PC-9 (cell line): ENCODE data around the gene RASSF9. TPM values are rescaled to one million over a fixed set of nuclear protein-coding genes. Genes with fewer than 3 reads are reported as not detected.

Experiments
- BruUV-seq: library from RNA; stranded (reverse); fragments of 400-500 nt; replicated peaks from 2 replicates; lab custom pipeline; 2021; lab: Mats Ljungman, UMichigan
- CTCF ChIA-PET: fragments of 300-600 bp; sonication (Branson Sonifier 250); formaldehyde crosslinking; loops from one replicate; lab custom pipeline; 2022; ENCODE audit warnings: antibody characterized with exemption; lab: Charles Lee
- POLR2A ChIA-PET: fragments of 300-600 bp; sonication (Branson Sonifier 250); formaldehyde crosslinking; loops from one replicate; lab custom pipeline; 2022; ENCODE audit warnings: antibody characterized with exemption; ENCODE audit not compliant: unreplicated experiment; lab: Charles Lee
- DNase-seq, 2 experiments: peaks; one replicate each; pipeline versions ENCODE4 v3.0.0 to v3.0.0-alpha.2; 2015 to 2022; ENCODE audit warnings: mixed read lengths in 1 of 2
- H2AFZ ChIP-seq: fragments of 200-600 bp; sonication (generic); 2 replicates; pipeline ENCODE4 v1.8.1; 2017; ENCODE audit warnings: antibody characterized with exemption
- H3F3A ChIP-seq: fragments of 200-600 bp; sonication (generic); 2 replicates; pipeline ENCODE4 v1.8.1; 2017; ENCODE audit warnings: antibody characterized with exemption, mild to moderate bottlenecking, low read depth; ENCODE audit not compliant: insufficient read depth
- H3K27ac ChIP-seq: fragments of 200-600 bp; sonication (generic); 2 replicates; pipeline ENCODE4 v1.6.1; 2016; ENCODE audit warnings: mixed run types
- H3K27me3 ChIP-seq: fragments of 200-600 bp; sonication (generic); 2 replicates; pipeline ENCODE4 v1.6.1; 2016; ENCODE audit warnings: low read depth, mixed run types; ENCODE audit not compliant: insufficient read depth
- H3K36me3 ChIP-seq: fragments of 200-600 bp; sonication (generic); 2 replicates; pipeline ENCODE4 v1.6.1; 2016; ENCODE audit warnings: low read depth, mixed run types
- H3K4me1 ChIP-seq: fragments of 200-600 bp; sonication (generic); replicated peaks from 2 replicates; pipeline ENCODE4 v1.6.1; 2016; ENCODE audit warnings: mixed run types; ENCODE audit not compliant: insufficient read depth
- H3K4me2 ChIP-seq: fragments of 200-600 bp; sonication (generic); 2 replicates; pipeline ENCODE4 v1.6.1; 2017; ENCODE audit warnings: mixed run types
- H3K4me3 ChIP-seq: fragments of 200-600 bp; sonication (generic); 2 replicates; pipeline ENCODE4 v1.6.1; 2016; ENCODE audit warnings: mixed run types
- H3K79me2 ChIP-seq: fragments of 200-600 bp; sonication (generic); 2 replicates; pipeline ENCODE4 v1.6.1; 2017; ENCODE audit warnings: low read depth, mixed run types
- H3K9me2 ChIP-seq: fragments of 200-600 bp; sonication (generic); 2 replicates; pipeline ENCODE4 v1.8.1; 2017; ENCODE audit warnings: mild to moderate bottlenecking; ENCODE audit not compliant: insufficient read depth
- H3K9me3 ChIP-seq: fragments of 200-600 bp; sonication (generic); 2 replicates; pipeline ENCODE4 v1.8.1; 2016; ENCODE audit warnings: low read depth; ENCODE audit not compliant: insufficient read depth
- H4K20me1 ChIP-seq: fragments of 200-600 bp; sonication (generic); 2 replicates; pipeline ENCODE4 v1.8.1; 2017; ENCODE audit not compliant: insufficient read depth
- EZH2 ChIP-seq: fragments of 200-600 bp; sonication (generic); IDR thresholded peaks from 2 replicates; pipeline ENCODE4 v1.8.0; 2017; ENCODE audit warnings: antibody characterized with exemption, low read depth
- intact Hi-C: fragments of 100-400 bp; cut with micrococcal nuclease; formaldehyde crosslinking; loops from one replicate; pipeline ENCODE4 v1.10.0; 2022; ENCODE audit not compliant: unreplicated experiment
- total RNA-seq: library from RNA; stranded (reverse); gene quantifications from 2 replicates; pipeline ENCODE4 v1.2.3, GENCODE V29; 2021
- TF ChIP-seq, protein P1 (sequence below): fragments of 200-600 bp; sonication (generic); conservative IDR thresholded peaks from 2 replicates; pipeline ENCODE4 v1.6.1; 2017; ENCODE audit warnings: mixed run types, antibody characterized with exemption, mild to moderate bottlenecking, moderate library complexity

The RASSF9 gene
- total RNA-seq, 1 experiment from 2014 or later: 0.46 TPM

DNA sequence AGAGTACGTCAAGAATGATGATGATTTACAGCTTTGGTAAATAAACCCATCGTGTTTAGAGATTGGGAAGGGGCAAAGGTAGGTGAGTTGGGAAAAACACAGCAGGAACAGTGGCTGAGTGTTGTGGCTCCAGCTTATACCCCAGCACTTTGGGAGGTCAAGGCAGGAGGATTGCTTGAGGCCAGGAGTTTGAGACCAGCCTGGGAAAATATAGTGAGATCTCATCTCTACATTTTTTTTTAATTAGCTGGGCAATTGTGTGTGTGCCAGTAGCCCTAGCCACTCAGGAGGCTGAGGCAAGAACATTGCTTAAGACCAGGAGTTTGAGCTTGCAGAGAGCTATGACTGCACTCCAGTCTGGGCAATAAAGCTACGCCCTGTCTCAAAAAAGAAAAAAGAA lies 77.1 kb downstream of the RASSF9 start:
- no peaks in the 10 kb centered on the region for H3F3A ChIP-seq
- CTCF ChIA-PET: interaction anchor here (0.6 kb wide), 1 partner anchor 99 kb away, joined by 3 read pairs; no protein-coding TSS in a partner anchor

GRCh38 chr12:85755760-85756159 lies 80.4 kb downstream of the RASSF9 start:
- CTCF ChIA-PET: no interaction called here
- no peak for TF ChIP-seq EZH2
- TF ChIP-seq, protein P1, sequence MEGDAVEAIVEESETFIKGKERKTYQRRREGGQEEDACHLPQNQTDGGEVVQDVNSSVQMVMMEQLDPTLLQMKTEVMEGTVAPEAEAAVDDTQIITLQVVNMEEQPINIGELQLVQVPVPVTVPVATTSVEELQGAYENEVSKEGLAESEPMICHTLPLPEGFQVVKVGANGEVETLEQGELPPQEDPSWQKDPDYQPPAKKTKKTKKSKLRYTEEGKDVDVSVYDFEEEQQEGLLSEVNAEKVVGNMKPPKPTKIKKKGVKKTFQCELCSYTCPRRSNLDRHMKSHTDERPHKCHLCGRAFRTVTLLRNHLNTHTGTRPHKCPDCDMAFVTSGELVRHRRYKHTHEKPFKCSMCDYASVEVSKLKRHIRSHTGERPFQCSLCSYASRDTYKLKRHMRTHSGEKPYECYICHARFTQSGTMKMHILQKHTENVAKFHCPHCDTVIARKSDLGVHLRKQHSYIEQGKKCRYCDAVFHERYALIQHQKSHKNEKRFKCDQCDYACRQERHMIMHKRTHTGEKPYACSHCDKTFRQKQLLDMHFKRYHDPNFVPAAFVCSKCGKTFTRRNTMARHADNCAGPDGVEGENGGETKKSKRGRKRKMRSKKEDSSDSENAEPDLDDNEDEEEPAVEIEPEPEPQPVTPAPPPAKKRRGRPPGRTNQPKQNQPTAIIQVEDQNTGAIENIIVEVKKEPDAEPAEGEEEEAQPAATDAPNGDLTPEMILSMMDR: no peak
- DNase-seq: no peak

More for the DNA sequence above, 77.1 kb downstream of the RASSF9 start:
- no peaks in the 10 kb centered on the region for H3K4me1 ChIP-seq
- no peaks in the 10 kb centered on the region for H4K20me1 ChIP-seq
- H3K9me3 ChIP-seq: no peaks in the 10 kb centered on the region; the same call in 1 of the 2 replicates
- POLR2A ChIA-PET: no interaction called here
- H3K9me2 ChIP-seq: no peaks in the 10 kb centered on the region
- H3K4me3 ChIP-seq: no peak overlapping the region
- BruUV-seq: no TSS peak
- no peak overlapping the region for H3K4me2 ChIP-seq
- H3K79me2 ChIP-seq: no peaks in the 10 kb centered on the region
- H3K27me3 ChIP-seq: no peaks in the 10 kb centered on the region
- H3K27ac ChIP-seq: no peak overlapping the region
- intact Hi-C loops: no loop called here
- DNase-seq: no peak
- no peaks in the 10 kb centered on the region for H3K36me3 ChIP-seq
- H2AFZ ChIP-seq: no peak overlapping the region
- no peak for TF ChIP-seq EZH2
- TF ChIP-seq, protein P1: no peak

More at GRCh38 chr12:85755760-85756159, 80.4 kb downstream of the RASSF9 start:
- no peaks in the 10 kb centered on the region for H3K9me2 ChIP-seq
- no peaks in the 10 kb centered on the region for H3K79me2 ChIP-seq
- no peaks in the 10 kb centered on the region for H3K27me3 ChIP-seq
- no peaks in the 10 kb centered on the region for H3K4me1 ChIP-seq
- intact Hi-C loops: no loop called here
- no TSS peak for BruUV-seq
- POLR2A ChIA-PET: no interaction called here
- H3K27ac ChIP-seq: no peak overlapping the region
- no peaks in the 10 kb centered on the region for H4K20me1 ChIP-seq
- no peak overlapping the region for H3K4me2 ChIP-seq
- H3K4me3 ChIP-seq: no peak overlapping the region
- no peaks in the 10 kb centered on the region for H3F3A ChIP-seq
- no peaks in the 10 kb centered on the region; the same call in 1 of the 2 replicates for H3K9me3 ChIP-seq
- H2AFZ ChIP-seq: no peak overlapping the region
- H3K36me3 ChIP-seq: no peaks in the 10 kb centered on the region

Other genes with a start within 250 kb of the RASSF9 start
- gene NTS, start 37.9 kb upstream of the RASSF9 start, total RNA-seq: not detected in 2 replicates